ENCODE data around the gene CELSR2.

The CELSR2 gene

GRCh38 chr1:109253803-109254620 is 4.7 kb downstream of the CELSR2 start:
- H3F3A ChIP-seq (ENCODE audit: control insufficient read depth, insufficient read depth): no peaks in the 10 kb centered on the region
- no peaks in the 10 kb centered on the region for H3K79me2 ChIP-seq (ENCODE audit: control insufficient read depth, low read length)
- H3K4me3 ChIP-seq (ENCODE audit: low read length): peak overlapping the region; percentile 55
- H4K20me1 ChIP-seq (ENCODE audit: control insufficient read depth, insufficient read depth, low read depth, low read length): no peaks in the 10 kb centered on the region
- H3K4me1 ChIP-seq (ENCODE audit: control insufficient read depth, low read length): peaks cover 25% of the 10 kb centered on the region
- H3K27me3 ChIP-seq (ENCODE audit: control insufficient read depth, low read length): peaks cover 6% of the 10 kb centered on the region
- H3K9me3 ChIP-seq (ENCODE audit: control insufficient read depth, insufficient read depth, low read length): no peaks in the 10 kb centered on the region
- H3K27ac ChIP-seq (ENCODE audit: low read depth, low read length): no peak overlapping the region
- no peaks in the 10 kb centered on the region for H3K36me3 ChIP-seq (ENCODE audit: control insufficient read depth, low read length)
- no peak for TF ChIP-seq CTCF (IDR thresholded peaks at IDR 0.05; ENCODE audit: low read depth, low read length, poor library complexity, severe bottlenecking)
- TF ChIP-seq EZH2phosphoT487 (IDR thresholded peaks at IDR 0.05; ENCODE audit: borderline replicate concordance, low read length): no peak
- H3K4me2 ChIP-seq (ENCODE audit: low read length): peak overlapping the region; percentile 62
- H3K9me2 ChIP-seq (replicated peaks; ENCODE audit: control insufficient read depth, low read length): no peaks in the 10 kb centered on the region

GRCh38 chr1:109254621-109255096 is 5.3 kb downstream of the CELSR2 start:
- Histone ChIP-seq H3K4me2 (ENCODE audit: low read length) (no peak overlapping the region), H3K79me2 (ENCODE audit: control insufficient read depth, low read length) (no peaks in the 10 kb centered on the region), H3K4me3 (ENCODE audit: low read length) (no peak overlapping the region), H3K36me3 (ENCODE audit: control insufficient read depth, low read length) (no peaks in the 10 kb centered on the region), H4K20me1 (ENCODE audit: control insufficient read depth, insufficient read depth, low read depth, low read length) (no peaks in the 10 kb centered on the region), H3K9me3 (ENCODE audit: control insufficient read depth, insufficient read depth, low read length) (no peaks in the 10 kb centered on the region), H3K4me1 (ENCODE audit: control insufficient read depth, low read length) (peaks cover 22% of the 10 kb centered on the region), H3K27ac (ENCODE audit: low read depth, low read length) (no peak overlapping the region), H3K27me3 (ENCODE audit: control insufficient read depth, low read length) (peaks cover 6% of the 10 kb centered on the region), H3F3A (ENCODE audit: control insufficient read depth, insufficient read depth) (no peaks in the 10 kb centered on the region), H3K9me2 (replicated peaks; ENCODE audit: control insufficient read depth, low read length) (no peaks in the 10 kb centered on the region)
- TF ChIP-seq EZH2phosphoT487 (IDR thresholded peaks at IDR 0.05; ENCODE audit: borderline replicate concordance, low read length): no peak
- no peak for TF ChIP-seq CTCF (IDR thresholded peaks at IDR 0.05; ENCODE audit: low read depth, low read length, poor library complexity, severe bottlenecking)

- H3K4me1 ChIP-seq (ENCODE audit: control insufficient read depth, low read length): peaks cover 19% of the 10 kb centered on the region
- H3K4me3 ChIP-seq (ENCODE audit: low read length): no peak overlapping the region
- H3K9me3 ChIP-seq (ENCODE audit: control insufficient read depth, insufficient read depth, low read length): no peaks in the 10 kb centered on the region
- no peaks in the 10 kb centered on the region for H4K20me1 ChIP-seq (ENCODE audit: control insufficient read depth, insufficient read depth, low read depth, low read length)
- no peaks in the 10 kb centered on the region for H3K9me2 ChIP-seq (replicated peaks; ENCODE audit: control insufficient read depth, low read length)
- H3K27me3 ChIP-seq (ENCODE audit: control insufficient read depth, low read length): peaks cover 3% of the 10 kb centered on the region
- no peaks in the 10 kb centered on the region for H3K79me2 ChIP-seq (ENCODE audit: control insufficient read depth, low read length)
- H3K36me3 ChIP-seq (ENCODE audit: control insufficient read depth, low read length): no peaks in the 10 kb centered on the region
- H3K27ac ChIP-seq (ENCODE audit: low read depth, low read length): no peak overlapping the region
- H3F3A ChIP-seq (ENCODE audit: control insufficient read depth, insufficient read depth): no peaks in the 10 kb centered on the region
- no peak overlapping the region for H3K4me2 ChIP-seq (ENCODE audit: low read length)
- no peak for TF ChIP-seq CTCF (IDR thresholded peaks at IDR 0.05; ENCODE audit: low read depth, low read length, poor library complexity, severe bottlenecking)
- TF ChIP-seq EZH2phosphoT487 (IDR thresholded peaks at IDR 0.05; ENCODE audit: borderline replicate concordance, low read length): no peak
Measured at GRCh38 chr1:109255097-109255651, 5.8 kb downstream of the CELSR2 start.
